ENCODE data around the gene ACTA2. TPM values are rescaled to one million over a fixed set of nuclear protein-coding genes. Genes with fewer than 3 reads are reported as not detected.
A peak's percentile ranks its signal among the peaks of the same experiment; 100 is the strongest.

ACTA2 gene
- total RNA-seq, 4 donors from 2014 or later, result 5,887 to 9,086 (median 7,887) TPM

- Histone ChIP-seq H3K4me1 (peaks cover 4 to 75% (median 10%) of the 10 kb centered on the region in 3 donors), H3K36me3 (no peaks in the 10 kb centered on the region), H3K9me3 (no peaks in the 10 kb centered on the region), H3K4me3 (peak overlapping the region; percentile 72 to 79), H3K27me3 (no peaks in the 10 kb centered on the region), H3K27ac (peak overlapping the region; percentile 79 to 97 (median 96))
- 10% methylated on average over 4 of the region's 6 CpGs; no CpG with 5 or more reads in 1 of the 2 donors for WGBS, 2 donors (ENCODE audit: low coverage in 1 of 2)
- no peak for ATAC-seq
- no peak for TF ChIP-seq POLR2A (IDR thresholded peaks at IDR 0.05)
- TF ChIP-seq POLR2AphosphoS5 (IDR thresholded peaks at IDR 0.05), result no peak
- no peak for TF ChIP-seq EP300 (IDR thresholded peaks at IDR 0.05)
- no peak for TF ChIP-seq CTCF (IDR thresholded peaks at IDR 0.05)
Observed at GRCh38 chr10:88991899-88992320, 39.3 kb upstream of the ACTA2 start.

- peak overlapping the region; percentile 79 to 97 (median 96) for H3K27ac ChIP-seq
- 0% methylated on average over 7 to 24 of the region's 38 CpGs for WGBS, 2 donors (ENCODE audit: low coverage in 1 of 2)
- peaks cover 4 to 77% (median 14%) of the 10 kb centered on the region in 3 donors for H3K4me1 ChIP-seq
- H3K4me3 ChIP-seq, result peak overlapping the region; percentile 72 to 79
- ATAC-seq, result peak; percentile 64
- no peaks in the 10 kb centered on the region for H3K9me3 ChIP-seq
- TF ChIP-seq POLR2A (IDR thresholded peaks at IDR 0.05) (peak; percentile 34 to 55), EP300 (IDR thresholded peaks at IDR 0.05) (no peak), POLR2AphosphoS5 (IDR thresholded peaks at IDR 0.05) (peak; percentile 79), CTCF (IDR thresholded peaks at IDR 0.05) (peak in 3 of 4 experiments; percentile 12 to 44 (median 20))
- H3K36me3 ChIP-seq, result no peaks in the 10 kb centered on the region
- no peaks in the 10 kb centered on the region for H3K27me3 ChIP-seq
Observed at GRCh38 chr10:88991161-88991898, 38.8 kb upstream of the ACTA2 start.

GRCh38 chr10:88990384-88991160 is 38.0 kb upstream of the ACTA2 start, which contains the start of gene FAS:
TSS of gene FAS (plus strand) at chr10:88990798. CDS start at chr10:88990877, 79 bp downstream.
- H3K36me3 ChIP-seq, result no peaks in the 10 kb centered on the region
- whole genome bisulfite sequencing, 2 donors (ENCODE audit: low coverage in 1 of 2), result 0% methylated on average over 1 of the region's 51 CpGs; no CpG with 5 or more reads in 1 of the 2 donors
- peak; percentile 80 for ATAC-seq
- H3K4me1 ChIP-seq, result peaks cover 4 to 82% (median 19%) of the 10 kb centered on the region in 3 donors
- H3K27ac ChIP-seq, result peak within 1 kb of the TSS; percentile 79 to 97 (median 96)
- peak within 1 kb of the TSS; percentile 72 to 79 for H3K4me3 ChIP-seq
- no peaks in the 10 kb centered on the region for H3K9me3 ChIP-seq
- peak; percentile 70 for TF ChIP-seq POLR2AphosphoS5 (IDR thresholded peaks at IDR 0.05)
- TF ChIP-seq EP300 (IDR thresholded peaks at IDR 0.05), result no peak
- no peak for TF ChIP-seq CTCF (IDR thresholded peaks at IDR 0.05)
- peak; percentile 38 to 53 for TF ChIP-seq POLR2A (IDR thresholded peaks at IDR 0.05)
- H3K27me3 ChIP-seq, result no peaks in the 10 kb centered on the region

- H3K36me3 ChIP-seq, result no peaks in the 10 kb centered on the region
- TF ChIP-seq EP300 (IDR thresholded peaks at IDR 0.05) (no peak), POLR2AphosphoS5 (IDR thresholded peaks at IDR 0.05) (peak; percentile 66), POLR2A (IDR thresholded peaks at IDR 0.05) (peak in 1 of 2 donors; percentile 15), CTCF (IDR thresholded peaks at IDR 0.05) (no peak)
- WGBS, 2 donors (ENCODE audit: low coverage in 1 of 2), result 1 to 4% methylated on average over 5 to 7 of the region's 8 CpGs
- H3K4me1 ChIP-seq, result peaks cover 4 to 82% (median 22%) of the 10 kb centered on the region in 3 donors
- H3K4me3 ChIP-seq, result peak overlapping the region; percentile 72 to 79
- peak; percentile 64 for ATAC-seq
- peak overlapping the region; percentile 79 to 97 (median 96) for H3K27ac ChIP-seq
- H3K27me3 ChIP-seq, result no peaks in the 10 kb centered on the region
- no peaks in the 10 kb centered on the region for H3K9me3 ChIP-seq
Observed at GRCh38 chr10:88989824-88990383, 37.3 kb upstream of the ACTA2 start.
